HepG2 (cell line): Measurements from ENCODE around the gene VWA3B. TPM values are rescaled to one million over a fixed set of nuclear protein-coding genes. Genes with fewer than 3 reads are reported as not detected.

Source experiments
- ATAC-seq: fragments of 200-7000 bp; cut with Tn5 transposase; 3 replicates; pipeline ENCODE4 v1.9.1; 2020; ENCODE audit warnings: mild to moderate bottlenecking, moderate library complexity
- BruUV-seq: library from RNA; stranded (reverse); fragments of 400-500 nt; replicated peaks from 2 replicates; lab custom pipeline; 2021; lab: Mats Ljungman, UMichigan
- CTCF ChIA-PET: fragments of 300-600 bp; formaldehyde crosslinking; extraction: SDS; loops from one replicate; lab custom pipeline; 2021; ENCODE audit warnings: low total read pairs, inconsistent platforms, low intra/inter-chr PET ratio; lab: Yijun Ruan, JAX
- POLR2A ChIA-PET: fragments of 350-600 bp; sonication (Branson Sonifier 250); formaldehyde crosslinking; loops from one replicate; lab custom pipeline; 2020; ENCODE audit warnings: antibody characterized with exemption, inconsistent platforms; lab: Yijun Ruan, JAX
- DNase-seq: peaks from one replicate; pipeline ENCODE4 v3.0.0-alpha.2; 2015; ENCODE audit warnings: low spot score
- FAIRE-seq: peaks from 3 replicates; lab custom pipeline; 2011; peaks lifted over from hg19 to GRCh38; lab: Jason Lieb, UNC
- H2AFZ ChIP-seq: one replicate; pipeline ENCODE4 v1.6.1; 2011; ENCODE audit warnings: low read length, inconsistent platforms
- H3K27ac ChIP-seq: fragments of 300-600 bp; 3 replicates; pipeline ENCODE4 v1.8.0; 2011; ENCODE audit warnings: mixed run types, mild to moderate bottlenecking, mixed read lengths, low read length, inconsistent platforms; ENCODE audit not compliant: insufficient read depth; ENCODE audit errors: extremely low read length
- H3K27me3 ChIP-seq, 2 experiments: fragments of 200-600 bp in 1 of 2; 2 replicates in 1 of 2; 3 replicates in 1 of 2; pipeline versions ENCODE4 v1.6.0 to v1.8.0; 2011; ENCODE audit warnings: low read length in 2 of 2, mild to moderate bottlenecking in 2 of 2, moderate library complexity in 2 of 2, inconsistent platforms in 1 of 2; ENCODE audit not compliant: insufficient read depth in 2 of 2, control insufficient read depth in 1 of 2
- H3K36me3 ChIP-seq, 2 experiments: fragments of 200-600 bp in 1 of 2; replicated peaks in 1 of 2; 2 replicates in 1 of 2; 3 replicates in 1 of 2; pipeline versions ENCODE4 v1.5.1 to v1.8.0; 2011; ENCODE audit warnings: low read length in 2 of 2, inconsistent platforms in 1 of 2; ENCODE audit not compliant: insufficient read depth in 2 of 2, control insufficient read depth in 1 of 2
- H3K4me1 ChIP-seq: 2 replicates; pipeline ENCODE4 v1.5.1; 2012; ENCODE audit warnings: low read length, inconsistent platforms; ENCODE audit not compliant: insufficient read depth
- H3K4me2 ChIP-seq: 2 replicates; pipeline ENCODE4 v1.6.0; 2011; ENCODE audit warnings: low read depth, low read length, inconsistent platforms
- H3K4me3 ChIP-seq, 3 experiments: fragments of 200-600 bp in 1 of 3; sonication (generic), shearing (Covaris generic) in 1 of 3; replicated peaks in 1 of 3; 2 replicates each; pipeline ENCODE4 v1.5.1; 2011 to 2016; ENCODE audit warnings: low read length in 3 of 3, inconsistent platforms in 2 of 3, low read depth in 2 of 3, mild to moderate bottlenecking in 2 of 3, control low read depth in 1 of 3, mixed read lengths in 1 of 3; ENCODE audit not compliant: insufficient read depth in 1 of 3
- H3K79me2 ChIP-seq: one replicate; pipeline ENCODE4 v1.6.1; 2011; ENCODE audit warnings: low read length, inconsistent platforms; ENCODE audit not compliant: insufficient read depth
- H3K9ac ChIP-seq: 2 replicates; pipeline ENCODE4 v1.6.0; 2011; ENCODE audit warnings: mild to moderate bottlenecking, low read depth, low read length, inconsistent platforms; ENCODE audit not compliant: insufficient read depth
- H3K9me3 ChIP-seq: 2 replicates; pipeline ENCODE4 v1.5.1; 2012; ENCODE audit warnings: mild to moderate bottlenecking, low read length
- H4K20me1 ChIP-seq: 2 replicates; pipeline ENCODE4 v1.6.0; 2011; ENCODE audit warnings: inconsistent platforms, mild to moderate bottlenecking, low read length, moderate library complexity; ENCODE audit not compliant: insufficient read depth
- CREM ChIP-seq, 2 experiments: sonication (generic) in 1 of 2; formaldehyde crosslinking in 1 of 2; IDR thresholded peaks; 2 replicates each; pipeline versions ENCODE4 v1.4.0 to v1.6.1; 2016 to 2020; ENCODE audit warnings: antibody characterized with exemption in 1 of 2, mild to moderate bottlenecking in 1 of 2, missing genetic modification reagents in 1 of 2
- GATA4 ChIP-seq: sonication (generic); IDR thresholded peaks from 2 replicates; pipeline ENCODE4 v1.6.1; 2016; ENCODE audit warnings: antibody characterized with exemption, low read depth, borderline replicate concordance
- KDM1A ChIP-seq: IDR thresholded peaks from 2 replicates; pipeline ENCODE4 v1.6.1; 2016; ENCODE audit warnings: missing compliant biosample characterization
- PAWR ChIP-seq: sonication (generic); formaldehyde crosslinking; IDR thresholded peaks from 2 replicates; pipeline ENCODE4 v1.4.0; 2020; ENCODE audit warnings: missing genetic modification reagents, mild to moderate bottlenecking, borderline replicate concordance
- SKI ChIP-seq: fragments of 450-650 bp; IDR thresholded peaks from one replicate; pipeline ENCODE4 v1.6.1; 2018; ENCODE audit warnings: mild to moderate bottlenecking; ENCODE audit not compliant: partially characterized antibody
- THYN1 ChIP-seq: sonication (generic); formaldehyde crosslinking; IDR thresholded peaks from 2 replicates; pipeline ENCODE4 v1.8.1; 2023; ENCODE audit warnings: low read depth, mild to moderate bottlenecking, moderate library complexity, missing genetic modification reagents, borderline replicate concordance
- TP53 ChIP-seq: sonication (generic); formaldehyde crosslinking; conservative IDR thresholded peaks from 2 replicates; pipeline ENCODE4 v1.4.0; 2020; ENCODE audit warnings: missing genetic modification reagents
- U2AF1 ChIP-seq: fragments of 200-400 bp; formaldehyde crosslinking; optimal IDR thresholded peaks from 2 replicates; pipeline ENCODE3; 2017; ENCODE audit warnings: mild to moderate bottlenecking, low read depth, low read length
- ZNF468 ChIP-seq: sonication (generic); formaldehyde crosslinking; IDR thresholded peaks from 2 replicates; pipeline ENCODE4 v1.8.0; 2022; ENCODE audit warnings: mild to moderate bottlenecking, moderate library complexity, missing genetic modification reagents
- ZNF747 ChIP-seq: sonication (generic); formaldehyde crosslinking; IDR thresholded peaks from 2 replicates; pipeline ENCODE4 v1.8.1; 2023; ENCODE audit warnings: missing genetic modification reagents, mild to moderate bottlenecking, borderline replicate concordance
- WGBS: methylation state at CpG from one replicate; pipeline ENCODE4 v1.1.6; 2017; ENCODE audit warnings: low lambda C conversion rate; 5-methylcytosine and 5-hydroxymethylcytosine counted together
- in situ Hi-C: cut with HindIII; loops from 2 replicates; pipeline ENCODE4 v1.10.0; 2017; ENCODE audit warnings: low pct_unique_long_range_greater_than_20kb; ENCODE audit not compliant: extremely low pct_ligation_motif_present
- intact Hi-C: fragments of 100-400 bp; cut with micrococcal nuclease; formaldehyde crosslinking; loops from one replicate; pipeline ENCODE4 v1.10.0; 2022; ENCODE audit not compliant: unreplicated experiment
- polyA plus RNA-seq, 8 experiments: library from polyadenylated mRNA; depleted of rRNA in 3 of 8; stranded (reverse) in 7 of 8; unstranded in 1 of 8; fragments of >200 nt; fragmentation: Illumina TruSeq in 4 of 8; extraction: Trizol in 4 of 8; gene quantifications; 2 replicates each; pipeline versions ENCODE4 v1.2.1 to v1.2.3, GENCODE V29; 2011 to 2016; ENCODE audit warnings: low read depth in 4 of 8, missing spikeins in 1 of 8, mixed read lengths in 1 of 8; ENCODE audit not compliant: insufficient read depth in 1 of 8
- total RNA-seq, 5 experiments: library from RNA; depleted of rRNA; stranded (reverse); fragments of >200 nt; fragmentation: Illumina TruSeq; extraction: Trizol; gene quantifications; 2 replicates each; pipeline ENCODE4 v1.2.3, GENCODE V29; 2016; ENCODE audit warnings: low read depth in 1 of 5
- TF ChIP-seq, protein P1 (sequence below): sonication (generic); formaldehyde crosslinking; IDR thresholded peaks from 2 replicates; pipeline ENCODE4 v1.5.0; 2020; ENCODE audit warnings: missing genetic modification reagents
- TF ChIP-seq, protein P2 (sequence below): sonication (generic); formaldehyde crosslinking; IDR thresholded peaks from 2 replicates; pipeline ENCODE4 v1.4.0; 2020; ENCODE audit warnings: missing genetic modification reagents
- TF ChIP-seq, protein P3 (sequence below): sonication (generic); formaldehyde crosslinking; IDR thresholded peaks from 2 replicates; pipeline ENCODE4 v1.4.0; 2020; ENCODE audit warnings: mild to moderate bottlenecking, missing genetic modification reagents
- TF ChIP-seq, protein P4 (sequence below): sonication (generic); formaldehyde crosslinking; IDR thresholded peaks from 2 replicates; pipeline ENCODE4 v1.5.1; 2020; ENCODE audit warnings: missing genetic modification reagents, mild to moderate bottlenecking, borderline replicate concordance
- TF ChIP-seq, protein P5 (sequence below): sonication (generic); formaldehyde crosslinking; IDR thresholded peaks from 2 replicates; pipeline ENCODE4 v1.4.0; 2020; ENCODE audit warnings: missing genetic modification reagents
- TF ChIP-seq, protein P6 (sequence below): sonication (generic); formaldehyde crosslinking; IDR thresholded peaks from 2 replicates; pipeline ENCODE4 v1.8.0; 2022; ENCODE audit warnings: mild to moderate bottlenecking, missing genetic modification reagents, borderline replicate concordance

Gene VWA3B
- total and polyA plus RNA-seq, 2 of the 13 experiments (the other 11 are each of a cell fraction or from before 2014, with no cell fraction given): not detected

DNA sequence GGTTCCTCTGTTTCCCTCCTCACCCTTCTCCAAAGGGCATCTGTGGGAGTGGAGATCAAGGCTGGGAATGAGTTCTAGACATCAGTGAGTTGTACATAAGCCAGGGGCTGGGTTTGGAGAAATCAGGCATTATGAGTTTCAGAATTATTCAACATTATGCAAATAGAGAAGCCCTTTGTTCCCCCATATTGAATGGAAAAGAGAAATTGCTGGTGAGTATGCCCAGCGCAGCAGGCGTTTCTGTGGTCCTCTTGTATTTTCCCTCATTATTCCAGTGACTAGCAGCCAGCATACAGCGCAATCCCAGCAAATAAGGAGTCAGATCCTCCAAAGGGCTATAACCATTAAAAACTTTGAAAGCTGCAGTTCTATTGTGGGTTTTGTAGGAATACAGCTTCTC lies 94.4 kb downstream of the VWA3B start (continued):
- TF ChIP-seq, protein P1, sequence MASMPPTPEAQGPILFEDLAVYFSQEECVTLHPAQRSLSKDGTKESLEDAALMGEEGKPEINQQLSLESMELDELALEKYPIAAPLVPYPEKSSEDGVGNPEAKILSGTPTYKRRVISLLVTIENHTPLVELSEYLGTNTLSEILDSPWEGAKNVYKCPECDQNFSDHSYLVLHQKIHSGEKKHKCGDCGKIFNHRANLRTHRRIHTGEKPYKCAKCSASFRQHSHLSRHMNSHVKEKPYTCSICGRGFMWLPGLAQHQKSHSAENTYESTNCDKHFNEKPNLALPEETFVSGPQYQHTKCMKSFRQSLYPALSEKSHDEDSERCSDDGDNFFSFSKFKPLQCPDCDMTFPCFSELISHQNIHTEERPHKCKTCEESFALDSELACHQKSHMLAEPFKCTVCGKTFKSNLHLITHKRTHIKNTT (CRISPR knock-in tag): no peak
- TF ChIP-seq, all 625 proteins: peak for 0

DNA sequence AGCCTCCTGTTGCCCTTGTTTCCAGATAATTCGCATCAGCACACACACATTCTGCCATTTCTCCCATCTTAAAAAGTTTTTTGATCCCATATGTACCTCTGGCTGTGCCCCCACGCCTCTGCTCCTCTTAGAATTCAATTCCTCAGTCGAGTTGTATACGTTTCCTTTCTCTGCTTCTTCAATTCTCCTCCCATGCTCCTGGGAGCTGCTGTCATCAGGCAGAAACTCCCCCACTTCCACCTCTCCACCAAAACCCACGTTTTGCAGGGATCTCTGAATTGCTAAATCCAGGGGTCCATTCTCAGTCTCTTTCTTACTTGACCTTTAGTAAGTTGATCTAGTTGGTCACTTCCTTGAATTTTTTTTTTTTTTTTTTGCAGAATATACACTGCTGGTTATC lies 98.8 kb downstream of the VWA3B start:
- Histone ChIP-seq H3K9ac (no peak overlapping the region), H3K4me3 (no peak overlapping the region), H3K4me1 (no peaks in the 10 kb centered on the region), H3K4me2 (no peak overlapping the region), H3K27me3 (peaks cover 3 to 26% of the 10 kb centered on the region in 2 experiments; a peak in 3 of 5 replicates), H3K79me2 (no peaks in the 10 kb centered on the region), H3K36me3 (no peaks in the 10 kb centered on the region), H3K27ac (no peak overlapping the region), H4K20me1 (no peaks in the 10 kb centered on the region), H2AFZ (no peak overlapping the region), H3K9me3 (no peaks in the 10 kb centered on the region)
- CTCF ChIA-PET: no interaction called here
- in situ Hi-C loops: no loop called here
- intact Hi-C loops: no loop called here
- ATAC-seq (no peak), DNase-seq (no peak), FAIRE-seq (no peak)
- no TSS peak for BruUV-seq
- 7% methylated on average over 5 of the region's 5 CpGs for WGBS
- POLR2A ChIA-PET: no interaction called here
- TF ChIP-seq TP53 (CRISPR knock-in tag): no peak
- TF ChIP-seq, protein P2, sequence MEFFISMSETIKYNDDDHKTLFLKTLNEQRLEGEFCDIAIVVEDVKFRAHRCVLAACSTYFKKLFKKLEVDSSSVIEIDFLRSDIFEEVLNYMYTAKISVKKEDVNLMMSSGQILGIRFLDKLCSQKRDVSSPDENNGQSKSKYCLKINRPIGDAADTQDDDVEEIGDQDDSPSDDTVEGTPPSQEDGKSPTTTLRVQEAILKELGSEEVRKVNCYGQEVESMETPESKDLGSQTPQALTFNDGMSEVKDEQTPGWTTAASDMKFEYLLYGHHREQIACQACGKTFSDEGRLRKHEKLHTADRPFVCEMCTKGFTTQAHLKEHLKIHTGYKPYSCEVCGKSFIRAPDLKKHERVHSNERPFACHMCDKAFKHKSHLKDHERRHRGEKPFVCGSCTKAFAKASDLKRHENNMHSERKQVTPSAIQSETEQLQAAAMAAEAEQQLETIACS (CRISPR knock-in tag): no peak
- no peak for TF ChIP-seq SKI
- TF ChIP-seq, protein P3, sequence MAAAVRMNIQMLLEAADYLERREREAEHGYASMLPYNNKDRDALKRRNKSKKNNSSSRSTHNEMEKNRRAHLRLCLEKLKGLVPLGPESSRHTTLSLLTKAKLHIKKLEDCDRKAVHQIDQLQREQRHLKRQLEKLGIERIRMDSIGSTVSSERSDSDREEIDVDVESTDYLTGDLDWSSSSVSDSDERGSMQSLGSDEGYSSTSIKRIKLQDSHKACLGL (CRISPR knock-in tag): no peak
- no peak for TF ChIP-seq CREM (IDR thresholded peaks at IDR 0.05)
- TF ChIP-seq CREM (CRISPR knock-in tag; IDR thresholded peaks at IDR 0.05): no peak
- no peak for TF ChIP-seq THYN1 (CRISPR knock-in tag)
- no peak for TF ChIP-seq ZNF468 (CRISPR knock-in tag)
- no peak for TF ChIP-seq PAWR (CRISPR knock-in tag)
- TF ChIP-seq, protein P4, sequence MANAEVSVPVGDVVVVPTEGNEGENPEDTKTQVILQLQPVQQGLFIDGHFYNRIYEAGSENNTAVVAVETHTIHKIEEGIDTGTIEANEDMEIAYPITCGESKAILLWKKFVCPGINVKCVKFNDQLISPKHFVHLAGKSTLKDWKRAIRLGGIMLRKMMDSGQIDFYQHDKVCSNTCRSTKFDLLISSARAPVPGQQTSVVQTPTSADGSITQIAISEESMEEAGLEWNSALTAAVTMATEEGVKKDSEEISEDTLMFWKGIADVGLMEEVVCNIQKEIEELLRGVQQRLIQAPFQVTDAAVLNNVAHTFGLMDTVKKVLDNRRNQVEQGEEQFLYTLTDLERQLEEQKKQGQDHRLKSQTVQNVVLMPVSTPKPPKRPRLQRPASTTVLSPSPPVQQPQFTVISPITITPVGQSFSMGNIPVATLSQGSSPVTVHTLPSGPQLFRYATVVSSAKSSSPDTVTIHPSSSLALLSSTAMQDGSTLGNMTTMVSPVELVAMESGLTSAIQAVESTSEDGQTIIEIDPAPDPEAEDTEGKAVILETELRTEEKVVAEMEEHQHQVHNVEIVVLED (CRISPR knock-in tag): no peak
- no peak for TF ChIP-seq U2AF1
- no peak for TF ChIP-seq ZNF747 (CRISPR knock-in tag)
- TF ChIP-seq GATA4: no peak
- TF ChIP-seq, protein P5, sequence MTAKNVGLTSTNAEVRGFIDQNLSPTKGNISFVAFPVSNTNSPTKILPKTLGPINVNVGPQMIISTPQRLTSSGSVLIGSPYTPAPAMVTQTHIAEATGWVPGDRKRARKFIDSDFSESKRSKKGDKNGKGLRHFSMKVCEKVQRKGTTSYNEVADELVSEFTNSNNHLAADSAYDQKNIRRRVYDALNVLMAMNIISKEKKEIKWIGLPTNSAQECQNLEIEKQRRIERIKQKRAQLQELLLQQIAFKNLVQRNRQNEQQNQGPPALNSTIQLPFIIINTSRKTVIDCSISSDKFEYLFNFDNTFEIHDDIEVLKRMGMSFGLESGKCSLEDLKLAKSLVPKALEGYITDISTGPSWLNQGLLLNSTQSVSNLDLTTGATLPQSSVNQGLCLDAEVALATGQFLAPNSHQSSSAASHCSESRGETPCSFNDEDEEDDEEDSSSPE (CRISPR knock-in tag): no peak
- TF ChIP-seq, protein P6, sequence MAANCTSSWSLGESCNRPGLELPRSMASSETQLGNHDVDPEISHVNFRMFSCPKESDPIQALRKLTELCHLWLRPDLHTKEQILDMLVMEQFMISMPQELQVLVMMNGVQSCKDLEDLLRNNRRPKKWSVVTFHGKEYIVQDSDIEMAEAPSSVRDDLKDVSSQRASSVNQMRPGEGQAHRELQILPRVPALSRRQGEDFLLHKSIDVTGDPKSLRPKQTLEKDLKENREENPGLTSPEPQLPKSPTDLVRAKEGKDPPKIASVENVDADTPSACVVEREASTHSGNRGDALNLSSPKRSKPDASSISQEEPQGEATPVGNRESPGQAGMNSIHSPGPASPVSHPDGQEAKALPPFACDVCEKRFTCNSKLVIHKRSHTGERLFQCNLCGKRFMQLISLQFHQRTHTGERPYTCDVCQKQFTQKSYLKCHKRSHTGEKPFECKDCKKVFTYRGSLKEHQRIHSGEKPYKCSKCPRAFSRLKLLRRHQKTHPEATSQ (CRISPR knock-in tag): no peak
- TF ChIP-seq KDM1A (CRISPR knock-in tag): no peak
